Activated CD8-positive, alpha-beta memory T cell treated with anti-CD3 and anti-CD28 coated beads, Interleukin-2, amount 50 U/mL, for 4 hours (primary cell): ENCODE data around the gene HDAC6.
"Not testable (repeated sequence)": the region's sequence is repeated elsewhere in the genome, so short reads cannot be mapped to it uniquely, and the experiment has no call there.

Experiments used
- DNase-seq: peaks from one replicate; pipeline ENCODE4 v3.0.0-alpha.2; 2020

HDAC6 gene

GRCh38 chrX:48790477-48790876 lies 11.4 kb upstream of the HDAC6 start:
- no peak for DNase-seq

- DNase-seq = no peak
These were observed 10.6 kb upstream of the HDAC6 start for GRCh38 chrX:48791063-48791820.

- DNase-seq = no peak
These were observed 9.6 kb upstream of the HDAC6 start for GRCh38 chrX:48792219-48792618.

- no peak for DNase-seq
These were observed 7.9 kb upstream of the HDAC6 start for GRCh38 chrX:48793935-48794334.

GRCh38 chrX:48794340-48794910 lies 7.4 kb upstream of the HDAC6 start:
- DNase-seq = no peak

- DNase-seq = no peak
These were observed 6.9 kb upstream of the HDAC6 start for GRCh38 chrX:48794911-48795515.

GRCh38 chrX:48798318-48798717 lies 3.5 kb upstream of the HDAC6 start:
- no peak for DNase-seq

- no peak for DNase-seq
These were observed 1.1 kb upstream of the HDAC6 start for GRCh38 chrX:48800574-48801279.

- peak; percentile 49 for DNase-seq
These were observed 430 bp downstream of the HDAC6 start for GRCh38 chrX:48802089-48802904.

GRCh38 chrX:48802905-48803200 lies 986 bp downstream of the HDAC6 start:
- no peak for DNase-seq

- DNase-seq = no peak
These were observed 4.2 kb downstream of the HDAC6 start for GRCh38 chrX:48806081-48806480.

GRCh38 chrX:48813644-48814043 lies 11.8 kb downstream of the HDAC6 start:
- DNase-seq = no peak

- no peak for DNase-seq
These were observed 12.9 kb downstream of the HDAC6 start for GRCh38 chrX:48814722-48815121.

- no peak for DNase-seq
These were observed 13.4 kb downstream of the HDAC6 start for GRCh38 chrX:48815266-48815665.

GRCh38 chrX:48816014-48816810 lies 14.3 kb downstream of the HDAC6 start:
- no peak for DNase-seq

GRCh38 chrX:48818098-48818497 lies 16.2 kb downstream of the HDAC6 start:
- DNase-seq = no peak

GRCh38 chrX:48818866-48819265 lies 17.0 kb downstream of the HDAC6 start:
- no peak for DNase-seq

GRCh38 chrX:48819394-48819793 lies 17.5 kb downstream of the HDAC6 start:
- not testable (repeated sequence) for DNase-seq

- DNase-seq = no peak
These were observed 21.2 kb downstream of the HDAC6 start for GRCh38 chrX:48823053-48823452.

GRCh38 chrX:48824066-48824465 lies 22.2 kb downstream of the HDAC6 start:
- no peak for DNase-seq

- no peak for DNase-seq
These were observed 24.4 kb downstream of the HDAC6 start, which contains the start of gene ERAS for GRCh38 chrX:48826135-48826875. ERAS (plus strand) TSS chrX:48826513; CDS start chrX:48829124, 2,611 bp downstream.
